HG03460 (cell line): ENCODE measurements around the gene CASTOR1.

Source experiments
- ATAC-seq: cut with Tn5 transposase; IDR thresholded peaks from one replicate; pipeline ENCODE4 v1.9.1; 2021; ENCODE audit not compliant: unreplicated experiment

The CASTOR1 gene

GRCh38 chr22:30320021-30320556, 30.8 kb upstream of the CASTOR1 start:
- ATAC-seq = no peak

DNA sequence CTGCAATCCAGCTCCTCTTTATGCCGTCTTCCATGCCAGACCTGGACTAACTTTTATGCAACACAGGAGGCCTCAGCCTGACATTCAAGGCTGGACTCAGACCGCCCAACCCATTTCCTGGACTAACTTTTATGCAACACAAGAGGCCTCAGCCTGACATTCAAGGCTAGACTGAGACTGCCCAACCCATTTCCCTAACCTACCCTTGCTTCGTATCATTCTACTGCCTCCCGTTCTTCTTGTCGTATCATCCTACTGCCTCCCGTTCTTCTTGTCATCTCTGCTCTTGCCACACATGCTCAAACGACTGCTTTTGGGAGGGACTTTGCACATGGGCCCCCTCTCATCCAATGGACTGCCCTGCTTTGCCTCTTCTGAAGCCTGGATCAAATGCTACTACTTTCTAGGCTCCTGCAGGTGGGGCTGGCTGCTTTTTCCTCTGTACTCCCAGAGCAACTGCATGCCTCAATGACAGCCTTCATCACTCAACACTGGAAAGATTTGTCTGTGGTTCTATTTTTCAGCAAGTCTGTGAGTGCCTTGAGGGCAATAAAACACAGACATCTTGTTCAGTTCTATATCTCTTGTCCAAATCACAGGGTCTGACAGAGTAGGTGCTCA, 29.6 kb upstream of the CASTOR1 start:
- ATAC-seq = no peak

- ATAC-seq = no peak
Measured at GRCh38 chr22:30317778-30318177, 28.5 kb upstream of the CASTOR1 start.

- no peak for ATAC-seq
Measured at GRCh38 chr22:30315962-30316576, 26.8 kb upstream of the CASTOR1 start.

DNA sequence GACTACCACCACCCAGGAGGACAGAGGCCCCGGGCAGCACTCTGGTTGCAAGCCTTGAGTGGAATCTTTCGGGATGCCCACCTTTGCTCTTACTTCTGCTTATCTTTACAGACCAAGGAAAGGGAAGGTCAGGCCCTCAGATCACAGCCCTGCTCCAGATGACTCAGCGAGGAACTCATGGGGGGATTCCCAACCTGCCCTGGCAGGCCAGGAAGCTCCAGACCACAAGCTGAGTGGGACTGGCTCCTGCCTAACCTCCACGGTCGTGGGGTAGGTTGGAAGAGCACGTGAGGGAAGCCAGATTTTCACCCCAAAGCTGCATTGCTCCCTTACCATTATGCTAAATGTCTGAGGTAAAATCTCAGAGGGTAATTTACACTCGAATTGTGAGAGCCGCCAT, 25.6 kb upstream of the CASTOR1 start:
- no peak for ATAC-seq

DNA sequence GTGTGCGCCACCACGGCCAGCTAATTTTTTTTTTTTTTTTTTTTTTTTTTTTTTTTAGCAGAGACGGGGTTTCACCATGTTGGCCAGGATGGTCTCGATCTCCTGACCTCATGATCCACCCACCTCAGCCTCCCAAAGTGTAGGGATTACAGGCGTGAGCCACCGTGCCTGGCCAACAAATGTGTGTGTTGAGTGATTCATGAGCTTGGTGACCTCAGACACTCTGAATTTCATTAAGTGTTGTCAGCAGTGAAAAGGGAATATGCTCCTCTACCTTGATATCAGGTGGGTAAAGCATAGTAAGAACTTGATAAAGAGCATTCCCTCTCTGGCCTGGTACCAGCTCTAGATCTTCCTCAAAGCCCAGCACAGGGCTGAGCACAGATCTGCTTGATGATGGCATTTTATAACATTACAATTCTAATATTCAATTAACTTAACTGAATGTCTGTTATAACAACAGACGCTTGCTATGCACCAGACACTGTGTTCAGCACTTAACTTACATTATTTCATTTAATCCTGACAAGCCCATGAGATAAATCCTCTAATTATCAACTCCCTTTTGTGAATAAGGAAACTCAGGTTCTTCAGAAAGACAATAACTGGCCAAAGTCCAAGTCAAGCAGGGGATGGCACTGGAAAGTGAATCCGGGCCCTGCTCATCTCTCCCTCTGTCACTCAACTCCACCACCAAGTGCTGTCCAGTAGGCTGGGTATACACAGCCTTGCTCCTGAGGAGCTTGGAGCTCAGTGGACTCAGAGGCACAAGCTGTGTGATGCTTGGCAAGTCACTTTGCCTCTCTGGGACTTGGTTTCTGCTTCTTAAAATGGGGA, 24.4 kb upstream of the CASTOR1 start:
- no peak for ATAC-seq

DNA sequence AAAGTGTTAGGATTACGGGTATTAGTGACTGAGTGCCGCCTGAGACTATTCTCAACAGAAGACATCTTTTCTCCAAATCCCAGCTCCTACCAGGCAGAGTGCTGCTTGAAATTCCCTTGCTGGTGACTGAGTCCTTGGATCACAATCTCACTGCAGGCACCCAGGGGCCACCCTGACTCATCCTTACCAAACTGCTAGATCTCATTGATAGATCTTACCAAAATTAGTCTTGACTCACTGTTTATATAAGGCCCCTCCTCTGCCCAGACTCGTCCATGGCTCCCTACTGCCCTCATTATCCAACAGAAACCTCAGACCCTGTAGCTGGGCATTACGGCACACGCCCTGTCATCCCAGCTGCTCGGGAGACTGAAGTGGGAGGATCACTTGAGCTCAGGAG, 22.7 kb upstream of the CASTOR1 start:
- no peak for ATAC-seq

- no peak for ATAC-seq
Measured at GRCh38 chr22:30310881-30311771, 21.8 kb upstream of the CASTOR1 start.

GRCh38 chr22:30309951-30310741, 20.8 kb upstream of the CASTOR1 start:
- no peak for ATAC-seq

DNA sequence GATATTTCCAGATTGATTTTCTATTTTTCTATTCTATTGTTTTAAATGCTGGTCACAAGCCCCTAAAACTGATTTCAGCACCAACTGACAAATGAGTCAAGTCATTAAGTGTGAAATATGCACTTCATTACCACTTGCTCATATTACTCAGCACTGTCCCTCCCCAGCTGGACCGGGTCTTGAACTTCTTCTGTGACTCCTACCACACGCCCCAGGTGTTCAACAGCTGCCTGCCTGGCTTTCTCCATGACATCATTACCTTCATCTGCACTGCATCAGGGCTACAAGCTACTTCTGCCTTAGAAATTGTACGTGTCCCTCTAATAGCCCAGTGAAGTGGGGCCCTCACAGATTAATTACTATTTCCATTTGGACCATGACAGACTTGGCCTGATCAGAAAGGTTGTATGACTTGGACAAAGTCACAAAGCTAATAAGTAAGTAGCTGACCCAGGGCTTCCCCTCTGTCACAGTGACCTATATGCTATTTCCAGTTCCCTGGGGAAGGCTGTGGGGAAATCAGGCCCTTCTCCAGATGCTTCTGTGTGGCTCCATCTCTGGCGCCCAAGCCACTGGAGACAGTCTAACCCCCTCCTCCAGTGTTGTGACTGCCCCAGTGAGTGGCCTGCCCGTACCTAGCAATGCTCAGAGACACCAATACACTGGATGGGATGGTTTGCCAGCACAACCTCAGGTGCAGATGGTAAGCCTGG, 19.4 kb upstream of the CASTOR1 start:
- ATAC-seq = peak; percentile 34

GRCh38 chr22:30308093-30308492, 18.8 kb upstream of the CASTOR1 start:
- ATAC-seq = no peak

DNA sequence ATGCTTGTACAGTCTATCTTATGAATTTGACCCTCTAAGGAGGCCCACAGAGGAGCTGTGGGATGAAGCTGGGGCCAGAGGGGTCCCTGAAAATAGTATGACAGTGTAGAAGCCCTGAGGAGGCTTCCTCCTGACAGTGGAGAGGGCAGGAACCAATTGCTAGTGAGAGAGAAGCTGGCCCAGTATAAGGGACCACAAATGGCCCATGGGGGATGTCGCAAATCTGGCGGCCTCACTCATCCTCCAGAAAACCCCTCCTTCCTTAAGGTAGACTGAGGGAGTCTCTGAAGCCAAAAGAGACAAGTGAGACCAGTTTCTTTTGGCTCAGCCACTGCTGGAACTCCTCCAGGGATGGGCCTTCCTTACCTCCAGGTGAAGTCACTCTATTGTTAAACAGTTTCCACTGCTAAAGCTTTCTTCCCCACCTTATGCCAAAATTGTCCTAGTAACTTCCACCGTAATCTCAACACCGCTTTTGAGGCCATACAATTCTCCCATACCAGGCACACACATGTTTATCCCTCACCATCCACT, 17.8 kb upstream of the CASTOR1 start:
- ATAC-seq = no peak

- no peak for ATAC-seq
Measured at GRCh38 chr22:30306627-30307011, 17.3 kb upstream of the CASTOR1 start.

DNA sequence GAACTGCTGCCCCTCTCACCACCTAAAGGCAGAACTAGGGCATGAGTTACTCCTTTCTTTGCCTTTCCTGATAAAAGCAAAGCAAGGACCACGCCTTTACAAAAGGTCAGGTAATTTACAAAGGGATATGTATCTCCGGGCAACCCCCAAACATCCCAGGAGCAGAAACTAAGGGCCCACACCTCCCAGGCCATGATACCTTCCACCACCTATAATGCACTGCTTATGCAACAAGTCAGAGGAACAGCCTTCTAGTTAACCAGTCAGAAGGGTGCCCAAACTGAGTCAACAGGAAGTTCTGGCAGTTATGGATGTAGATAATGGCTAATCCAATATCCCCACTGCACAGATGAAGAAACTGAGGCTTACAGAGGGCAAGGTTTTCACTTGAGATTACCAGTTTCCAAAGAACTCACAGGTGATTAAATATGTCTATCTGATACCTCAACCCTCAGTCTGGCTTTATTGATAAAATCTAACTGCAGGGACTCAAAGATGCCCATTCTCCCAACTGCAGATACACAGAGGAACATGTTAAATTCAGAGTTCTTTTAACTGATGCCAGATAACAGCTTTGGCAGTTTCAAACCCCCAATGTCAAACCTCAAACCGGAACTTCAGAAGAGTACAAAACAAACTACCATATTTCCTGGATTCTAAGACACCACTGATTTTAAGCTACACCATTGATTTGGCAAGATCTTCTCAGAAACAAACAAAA, 16.8 kb upstream of the CASTOR1 start:
- ATAC-seq = no peak

GRCh38 chr22:30305519-30305905, 16.2 kb upstream of the CASTOR1 start:
- no peak for ATAC-seq

- ATAC-seq = no peak
Measured at GRCh38 chr22:30304495-30305244, 15.4 kb upstream of the CASTOR1 start.

DNA sequence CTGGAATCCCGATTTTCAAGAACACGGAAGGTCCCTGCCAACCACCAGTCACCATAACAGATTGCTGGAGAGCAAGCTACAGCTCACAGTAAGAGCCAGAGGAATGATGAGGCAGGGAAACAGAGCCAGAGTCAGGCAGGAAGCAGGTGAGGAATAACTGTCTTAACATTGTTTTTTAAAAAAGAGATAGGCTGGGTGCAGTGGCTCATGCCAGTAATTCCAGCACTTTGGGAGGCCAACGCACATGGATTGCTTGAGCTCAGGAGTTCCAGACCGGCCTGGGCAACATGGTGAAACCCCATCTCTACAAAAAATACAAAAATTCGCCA, 13.5 kb upstream of the CASTOR1 start:
- ATAC-seq = no peak
